ENCODE measurements around the gene TAF6.
A peak's percentile ranks its signal among the peaks of the same experiment; 100 is the strongest.
"Not testable (repeated sequence)": the region's sequence is repeated elsewhere in the genome, so short reads cannot be mapped to it uniquely, and the experiment has no call there.

The TAF6 gene

GRCh38 chr7:100152937-100153666 lies 33.9 kb upstream of the TAF6 start:
- no peak for DNase-seq (ENCODE audit: low read depth in 2 of 2)

GRCh38 chr7:100152404-100152803 lies 33.2 kb upstream of the TAF6 start:
- DNase-seq (ENCODE audit: low read depth in 2 of 2), result no peak

- peak; percentile 91 to 92 for DNase-seq (ENCODE audit: low read depth in 2 of 2)
Observed at GRCh38 chr7:100148559-100149328, 29.6 kb upstream of the TAF6 start, which contains the start of gene LAMTOR4. LAMTOR4 (plus strand) TSS chr7:100148918; CDS start chr7:100148973, 55 bp downstream.

DNA sequence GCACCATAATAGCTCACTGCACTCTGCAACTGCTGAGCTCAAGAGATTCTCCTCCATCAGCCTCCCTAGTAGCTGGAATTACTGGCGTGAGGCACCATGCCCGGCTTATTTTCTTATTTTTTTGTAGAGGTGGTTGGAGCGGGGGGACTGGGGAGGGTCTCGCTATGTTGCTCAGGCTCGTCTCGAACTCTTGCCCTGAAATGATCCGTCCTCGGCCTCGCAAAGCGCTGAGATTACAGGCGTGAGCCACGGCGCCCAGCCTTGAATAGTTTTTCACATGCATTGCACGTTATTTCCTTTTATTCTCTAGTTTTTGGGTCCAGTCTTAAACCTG lies 29.0 kb upstream of the TAF6 start:
- DNase-seq (ENCODE audit: low read depth in 2 of 2), result no peak

DNA sequence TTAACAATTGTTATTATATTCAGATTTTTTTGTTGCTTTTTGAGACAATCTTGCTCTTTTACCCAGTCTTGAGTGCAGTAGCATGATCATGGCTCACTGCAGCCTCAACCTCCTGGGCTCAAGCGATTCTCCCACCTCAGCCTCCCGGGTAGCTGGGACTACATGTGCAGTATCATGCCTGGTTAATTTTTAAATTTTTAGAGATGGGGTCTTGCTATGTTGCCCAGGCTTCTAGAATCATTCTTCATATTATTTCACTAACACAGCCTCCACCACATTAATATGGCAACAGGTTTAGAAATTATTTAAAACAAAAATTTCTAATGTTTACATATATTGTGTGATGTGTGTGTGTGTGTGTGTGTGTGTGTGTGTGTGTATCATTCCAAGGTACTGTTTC lies 28.1 kb upstream of the TAF6 start:
- DNase-seq (ENCODE audit: low read depth in 2 of 2), result no peak

- DNase-seq (ENCODE audit: low read depth in 2 of 2), result not testable (repeated sequence)
Observed at GRCh38 chr7:100146350-100146749, 27.2 kb upstream of the TAF6 start.

- DNase-seq (ENCODE audit: low read depth in 2 of 2), result no peak
Observed at GRCh38 chr7:100142461-100142860, 23.3 kb upstream of the TAF6 start.

DNA sequence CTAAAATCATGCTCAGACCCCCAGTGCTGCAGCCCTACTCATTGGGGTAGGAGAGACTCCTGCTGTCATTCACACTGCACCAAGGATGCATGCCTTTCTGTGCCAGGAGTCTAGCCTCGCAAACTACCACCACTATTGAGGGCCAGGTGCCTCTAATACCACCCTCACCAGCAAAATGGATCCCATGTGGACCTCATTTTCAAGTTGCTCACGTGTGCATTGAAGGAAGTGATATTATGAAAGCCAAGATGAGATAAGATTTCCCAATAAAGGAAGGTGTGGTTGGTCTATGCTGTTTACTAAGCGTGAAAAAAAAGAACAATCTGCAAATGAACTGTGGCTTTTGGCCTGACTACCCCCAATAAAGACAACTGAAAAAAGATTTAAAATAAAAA lies 22.4 kb upstream of the TAF6 start:
- DNase-seq (ENCODE audit: low read depth in 2 of 2), result no peak

GRCh38 chr7:100137851-100138760 lies 18.9 kb upstream of the TAF6 start:
- DNase-seq (ENCODE audit: low read depth in 2 of 2), result no peak

DNA sequence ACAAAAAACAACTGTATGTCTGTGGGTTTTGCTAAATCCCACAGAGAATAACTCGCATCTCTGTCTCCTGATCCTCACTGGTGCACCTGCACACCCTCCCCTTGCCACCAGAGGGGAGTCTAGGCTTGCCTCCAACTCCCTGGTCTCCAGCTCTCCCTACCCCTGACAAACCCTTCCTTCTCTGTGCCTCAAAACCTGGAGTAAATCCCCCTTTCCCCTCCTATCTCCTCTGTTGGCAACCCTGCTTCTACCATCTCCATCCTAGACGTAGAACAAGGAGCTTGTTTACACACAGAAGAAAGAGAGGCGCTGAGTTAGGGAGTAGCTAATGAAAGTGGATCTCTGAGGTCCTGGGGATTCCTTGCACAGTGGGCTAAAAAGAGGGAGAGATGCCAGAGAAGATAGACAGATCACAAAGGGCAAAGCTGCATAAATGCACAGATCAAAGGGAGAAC lies 13.6 kb upstream of the TAF6 start:
- peak in 1 of 2 donors; percentile 24 for DNase-seq (ENCODE audit: low read depth in 2 of 2)

- no peak for DNase-seq (ENCODE audit: low read depth in 2 of 2)
Observed at GRCh38 chr7:100132126-100132525, 13.0 kb upstream of the TAF6 start.

- DNase-seq (ENCODE audit: low read depth in 2 of 2), result peak; percentile 77
Observed at GRCh38 chr7:100130608-100131453, 11.7 kb upstream of the TAF6 start.

GRCh38 chr7:100130220-100130607 lies 11.1 kb upstream of the TAF6 start:
- not testable (repeated sequence) for DNase-seq (ENCODE audit: low read depth in 2 of 2)

GRCh38 chr7:100128637-100128963 lies 9.4 kb upstream of the TAF6 start:
- no peak for DNase-seq (ENCODE audit: low read depth in 2 of 2)

DNA sequence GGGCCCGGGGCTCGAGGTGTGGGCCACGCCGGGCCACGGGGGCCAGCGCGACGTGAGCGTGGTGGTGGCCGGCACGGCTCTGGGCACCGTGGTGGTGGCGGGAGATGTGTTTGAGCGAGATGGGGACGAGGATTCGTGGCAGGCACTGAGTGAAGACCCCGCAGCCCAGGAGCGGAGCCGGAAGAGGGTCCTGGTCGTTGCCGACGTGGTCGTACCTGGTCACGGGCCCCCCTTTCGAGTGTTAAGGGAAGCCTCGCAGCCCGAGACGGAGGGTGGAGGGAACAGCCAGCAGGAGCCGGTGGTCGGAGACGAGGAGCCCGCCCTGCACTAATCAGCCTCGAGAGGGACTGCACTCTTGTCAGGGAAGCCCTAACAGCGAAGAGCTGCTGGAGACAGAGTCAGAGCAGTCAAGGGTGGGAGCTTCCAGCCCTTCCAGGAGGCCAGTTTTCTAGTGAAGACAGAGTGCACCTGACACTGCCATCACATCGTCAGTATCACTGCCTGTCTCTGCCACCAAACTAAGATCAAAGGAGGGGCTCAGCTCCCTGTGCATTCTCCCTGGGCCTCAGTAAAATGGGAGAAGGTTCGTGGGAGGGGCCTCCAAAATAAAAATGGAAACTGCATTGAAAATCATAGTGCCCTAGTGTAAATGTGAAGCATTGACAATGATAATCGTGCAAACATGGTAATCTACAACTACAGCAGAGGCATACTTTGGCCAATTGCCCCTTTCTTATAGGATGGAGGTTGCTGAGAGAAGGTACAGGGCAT lies 8.9 kb upstream of the TAF6 start:
- DNase-seq (ENCODE audit: low read depth in 2 of 2), result no peak

- peak; percentile 70 to 83 for DNase-seq (ENCODE audit: low read depth in 2 of 2)
Observed at GRCh38 chr7:100126931-100127865, 8.0 kb upstream of the TAF6 start, which contains the start of gene MBLAC1. MBLAC1 (plus strand) TSS chr7:100126967; CDS start chr7:100127396, 429 bp downstream.

DNA sequence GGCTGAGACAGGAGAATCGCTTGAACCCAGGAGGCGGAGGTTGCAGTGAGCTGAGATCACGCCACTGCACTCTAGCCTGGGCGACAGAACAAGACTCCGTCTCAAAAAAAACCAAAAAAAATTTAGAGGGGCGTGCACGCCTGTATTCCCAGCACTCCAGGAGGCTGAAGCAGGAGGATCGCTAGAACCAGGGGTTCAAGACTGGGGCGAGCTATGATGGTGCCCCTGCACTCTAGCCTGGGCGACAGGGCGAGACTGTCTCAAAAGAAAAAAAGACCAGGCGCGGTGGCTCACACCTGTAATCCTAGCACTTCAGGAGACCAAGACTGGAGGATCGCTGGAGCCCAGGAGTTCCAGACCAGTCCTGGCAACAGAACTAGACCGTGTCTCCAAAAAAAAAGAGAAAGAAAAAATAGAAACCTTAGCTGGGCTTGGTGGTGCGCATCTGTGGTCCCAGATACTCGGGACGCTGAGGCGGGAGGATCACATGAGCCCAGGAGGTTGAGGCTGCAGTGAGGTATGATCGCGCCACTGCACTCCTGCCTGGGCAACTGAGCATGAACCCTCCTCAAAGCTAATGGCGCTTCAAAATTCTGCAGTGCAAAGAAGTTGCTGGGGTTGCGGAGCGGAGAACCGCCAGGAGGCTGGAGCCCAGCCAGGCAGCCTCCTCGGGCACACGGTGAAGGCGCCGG lies 7.2 kb upstream of the TAF6 start:
- no peak for DNase-seq (ENCODE audit: low read depth in 2 of 2)

DNA sequence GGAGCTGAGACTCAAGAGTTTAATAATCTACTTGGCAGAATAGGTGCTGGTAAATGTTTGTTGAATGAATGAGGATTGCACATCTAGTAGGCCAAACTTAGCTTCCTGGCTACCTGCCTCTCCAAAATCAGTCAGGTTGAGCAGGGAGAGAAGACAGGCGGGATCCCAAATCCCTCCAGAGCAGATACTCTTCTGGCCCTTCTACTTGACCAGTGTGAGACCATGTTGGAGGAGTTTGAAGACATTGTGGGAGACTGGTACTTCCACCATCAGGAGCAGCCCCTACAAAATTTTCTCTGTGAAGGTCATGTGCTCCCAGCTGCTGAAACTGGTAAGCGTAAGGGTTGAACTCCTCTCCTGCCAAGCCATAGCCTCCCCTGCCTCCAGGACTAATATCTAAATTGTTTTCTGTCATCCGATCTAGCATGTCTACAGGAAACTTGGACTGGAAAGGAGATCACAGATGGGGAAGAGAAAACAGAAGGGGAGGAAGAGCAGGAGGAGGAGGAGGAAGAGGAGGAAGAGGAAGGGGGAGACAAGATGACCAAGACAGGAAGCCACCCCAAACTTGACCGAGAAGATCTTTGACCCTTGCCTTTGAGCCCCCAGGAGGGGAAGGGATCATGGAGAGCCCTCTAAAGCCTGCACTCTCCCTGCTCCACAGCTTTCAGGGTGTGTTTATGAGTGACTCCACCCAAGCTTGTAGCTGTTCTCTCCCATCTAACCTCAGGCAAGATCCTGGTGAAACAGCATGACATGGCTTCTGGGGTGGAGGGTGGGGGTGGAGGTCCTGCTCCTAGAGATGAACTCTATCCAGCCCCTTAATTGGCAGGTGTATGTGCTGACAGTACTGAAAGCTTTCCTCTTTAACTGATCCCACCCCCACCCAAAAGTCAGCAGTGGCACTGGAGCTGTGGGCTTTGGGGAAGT lies 5.4 kb upstream of the TAF6 start:
- DNase-seq (ENCODE audit: low read depth in 2 of 2), result no peak
